Stimulated activated CD8-positive, alpha-beta memory T cell treated with anti-CD3 and anti-CD28 coated beads, Interleukin-4, amount 100 ng/mL, for 48 hours (primary cell): ENCODE data around the gene KRT77.

ENCODE experiments used
- DNase-seq: peaks from one replicate; pipeline ENCODE4 v3.0.0-alpha.2; 2020

The KRT77 gene

DNA sequence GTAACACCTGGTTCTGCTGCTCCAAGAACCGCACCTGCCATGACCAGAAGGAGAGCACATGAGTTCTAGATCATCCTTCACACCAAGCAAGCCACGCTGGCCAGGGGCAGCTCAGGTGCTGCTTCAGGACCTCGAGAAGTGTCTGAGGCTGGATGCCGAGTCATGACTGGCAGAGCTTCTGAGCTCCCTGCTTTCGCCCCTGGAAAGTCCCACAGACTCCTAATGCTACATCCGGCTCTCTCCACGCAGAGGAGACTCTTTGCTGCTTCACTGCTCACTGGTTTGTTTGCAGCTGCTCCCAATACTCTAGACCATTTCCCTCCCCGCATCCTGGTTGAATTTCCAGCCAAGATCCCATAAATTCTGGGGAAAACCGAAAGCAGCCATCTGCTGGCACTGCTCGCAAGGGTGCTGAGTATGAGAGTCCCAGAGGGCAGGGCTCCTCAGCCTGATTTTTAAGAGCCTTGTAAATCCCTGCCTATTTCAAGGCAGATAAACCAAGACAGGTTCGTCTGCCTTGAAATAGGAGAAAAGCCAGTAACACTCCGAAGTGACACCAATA lies 52.7 kb downstream of the KRT77 start:
- peak; percentile 18 for DNase-seq

DNA sequence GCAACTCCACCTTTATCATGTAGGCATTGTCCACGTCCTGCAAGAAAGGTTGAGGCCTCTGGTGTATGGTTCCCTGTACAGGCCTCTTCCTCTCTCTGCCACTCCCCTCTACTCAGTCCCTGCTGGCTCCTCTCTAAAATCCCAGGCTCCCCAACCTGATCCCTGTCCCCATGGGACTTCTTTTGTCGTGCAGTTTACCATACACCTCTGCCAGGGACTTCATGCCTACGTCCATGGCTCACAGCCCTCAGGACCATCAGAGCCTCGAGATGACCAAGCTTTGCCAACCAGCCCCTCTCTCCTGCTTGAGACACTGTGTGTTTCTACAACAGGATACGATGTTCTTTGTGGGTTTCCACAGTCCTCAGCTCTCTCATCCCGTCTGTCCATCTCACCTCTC lies 54.3 kb downstream of the KRT77 start:
- no peak for DNase-seq

DNA sequence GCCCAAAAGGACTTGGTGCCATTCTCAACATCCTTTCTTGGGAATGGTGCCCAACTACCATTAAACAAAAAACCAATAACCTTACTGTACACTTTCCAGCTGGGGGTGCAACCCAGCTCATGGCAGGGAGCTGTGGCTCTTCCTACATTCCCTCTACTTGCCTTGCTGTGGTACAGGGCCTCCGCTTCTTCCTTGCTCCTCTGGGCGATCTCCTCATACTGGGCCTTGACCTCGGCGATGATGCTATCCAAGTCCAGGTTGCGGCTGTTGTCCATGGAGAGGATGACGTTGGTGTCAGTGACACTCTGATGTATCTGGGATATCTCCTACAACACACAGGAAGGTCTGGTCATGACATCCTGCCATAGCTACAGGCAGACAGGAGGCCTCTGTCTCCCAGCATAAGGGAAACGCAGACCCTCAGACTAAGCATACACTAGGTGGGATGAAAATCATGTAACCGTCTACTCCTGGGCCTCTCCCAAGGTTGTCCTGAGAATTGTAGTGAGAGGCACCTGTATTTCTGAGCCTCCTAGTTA lies 55.2 kb downstream of the KRT77 start:
- peak; percentile 13 for DNase-seq

- peak; percentile 10 for DNase-seq
Measured at GRCh38 chr12:52647601-52648000, 55.7 kb downstream of the KRT77 start.

GRCh38 chr12:52646613-52647012 lies 56.7 kb downstream of the KRT77 start:
- DNase-seq: peak; percentile 18

GRCh38 chr12:52645982-52646381 lies 57.3 kb downstream of the KRT77 start:
- DNase-seq: peak; percentile 23

- peak; percentile 39 for DNase-seq
Measured at GRCh38 chr12:52645120-52645761, 58.1 kb downstream of the KRT77 start.

DNA sequence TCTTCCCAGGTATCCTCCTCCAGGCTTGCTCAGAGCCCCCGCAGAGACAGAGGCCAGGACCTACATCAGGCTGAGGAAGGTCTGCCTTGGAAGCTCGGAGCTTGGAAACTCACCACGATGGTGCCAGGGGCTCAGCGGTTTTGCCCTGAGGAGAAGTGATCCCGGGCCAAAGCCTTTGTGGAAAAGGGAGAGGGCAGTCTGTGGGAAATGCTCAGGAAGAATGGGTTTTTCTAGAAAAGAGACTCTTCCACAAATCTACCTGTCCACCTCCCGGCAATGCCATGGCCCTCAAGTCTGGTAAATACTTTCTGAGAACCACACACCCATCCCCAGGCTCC lies 59.3 kb downstream of the KRT77 start:
- DNase-seq: no peak

DNA sequence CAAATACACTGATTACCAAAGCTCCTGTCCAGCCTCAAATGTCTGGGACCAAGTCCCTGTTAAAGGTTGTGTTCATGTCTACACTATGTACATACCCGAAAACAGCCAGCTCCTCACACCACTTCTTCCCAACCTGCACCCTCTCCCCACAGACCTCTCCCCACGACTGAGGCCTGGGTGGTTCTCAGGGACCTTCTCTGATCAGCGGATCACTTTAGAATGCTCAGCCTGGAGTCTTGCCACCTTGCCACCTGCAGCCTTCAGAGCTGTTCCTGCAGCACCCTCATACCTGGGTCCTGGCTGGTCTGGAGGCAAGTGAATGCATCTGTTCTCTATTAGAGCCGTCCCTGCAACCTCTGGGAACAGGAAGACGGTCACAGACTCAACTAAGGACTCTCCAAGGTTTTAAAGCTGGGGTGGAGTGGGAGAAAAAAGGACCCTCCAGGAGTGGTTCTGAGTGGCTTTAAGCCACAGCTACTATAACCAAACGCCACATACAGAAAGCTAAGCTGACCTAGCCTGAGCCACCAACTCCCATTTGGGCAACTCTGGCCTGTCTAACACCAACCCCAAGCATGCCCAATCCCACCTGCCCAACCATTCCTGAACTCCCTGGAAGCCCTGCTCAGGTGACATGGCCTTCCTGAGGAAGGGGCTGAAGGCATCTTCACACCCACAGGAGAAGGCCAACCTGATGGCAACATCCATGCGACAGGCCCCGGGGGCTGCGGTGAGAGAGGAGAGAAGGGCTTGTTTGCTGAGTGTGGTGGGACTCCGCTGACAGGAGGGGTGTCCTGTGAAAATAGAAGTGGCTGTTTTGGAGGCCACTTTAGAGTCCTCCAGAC lies 59.9 kb downstream of the KRT77 start:
- peak; percentile 21 for DNase-seq

GRCh38 chr12:52641468-52641867 lies 61.9 kb downstream of the KRT77 start:
- peak; percentile 23 for DNase-seq
